HG03442 (cell line): ENCODE measurements around the gene ENPP1.
"Not testable (repeated sequence)": the region's sequence is repeated elsewhere in the genome, so short reads cannot be mapped to it uniquely, and the experiment has no call there.

Experiments used
- ATAC-seq: cut with Tn5 transposase; IDR thresholded peaks from one replicate; pipeline ENCODE4 v1.9.1; 2021; ENCODE audit warnings: mild to moderate bottlenecking, moderate library complexity; ENCODE audit not compliant: unreplicated experiment

ENPP1 gene

DNA sequence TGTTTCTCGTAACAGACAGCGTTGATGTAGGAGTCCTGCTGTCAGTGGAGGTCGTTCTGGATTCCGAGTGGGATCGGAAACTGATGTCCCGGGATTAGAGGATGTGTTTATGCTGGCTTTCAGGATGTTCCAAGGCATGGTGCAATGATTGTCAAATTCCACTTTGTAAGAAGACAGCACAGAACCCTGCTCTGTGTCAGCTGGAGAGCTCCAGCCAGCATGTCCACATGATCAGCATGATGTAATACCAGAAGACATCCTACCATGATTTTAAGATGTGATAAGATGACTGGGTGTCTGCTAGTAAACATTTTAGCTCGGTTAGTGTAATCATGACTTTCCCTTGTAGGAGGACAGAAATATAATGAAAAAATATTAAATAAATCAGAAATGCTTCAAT lies 20.3 kb downstream of the ENPP1 start:
- no peak for ATAC-seq

DNA sequence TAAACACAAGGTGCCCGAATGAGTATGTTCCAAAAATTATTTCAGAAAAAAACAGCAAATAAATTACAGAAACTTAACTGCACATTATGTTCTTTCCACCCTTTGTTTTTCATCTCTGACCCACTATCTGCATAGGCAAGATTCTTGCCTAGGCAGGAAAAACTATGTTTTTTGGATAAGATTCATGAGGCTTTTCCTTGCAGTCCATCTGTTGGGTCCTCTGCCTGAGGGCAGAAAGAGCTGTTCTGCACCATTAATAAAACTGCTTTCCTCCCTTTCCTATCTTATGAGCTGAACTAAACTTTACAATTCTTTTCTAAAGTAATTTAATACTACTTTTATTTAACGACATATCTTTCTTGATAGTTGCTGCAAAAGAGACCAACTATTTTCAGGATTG lies 21.1 kb downstream of the ENPP1 start:
- ATAC-seq: no peak

DNA sequence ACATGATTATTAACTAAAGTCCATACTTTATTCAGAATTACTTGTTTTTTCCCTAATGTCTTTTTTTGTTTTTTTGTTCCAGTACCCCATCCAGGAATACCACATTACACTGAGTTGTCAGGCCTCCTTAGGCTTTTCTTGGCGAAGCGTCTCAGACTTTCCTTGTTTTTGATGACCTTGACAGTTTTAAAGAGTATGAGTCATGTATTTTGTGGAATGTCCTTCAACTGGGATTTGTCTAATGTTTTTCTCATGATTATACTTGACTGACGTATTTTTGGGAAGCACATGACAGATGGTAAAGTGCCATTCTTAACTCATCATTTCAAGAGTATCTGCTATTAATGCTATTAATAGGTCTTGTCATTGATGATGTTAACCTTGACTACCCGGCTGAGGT lies 23.6 kb downstream of the ENPP1 start:
- no peak for ATAC-seq

DNA sequence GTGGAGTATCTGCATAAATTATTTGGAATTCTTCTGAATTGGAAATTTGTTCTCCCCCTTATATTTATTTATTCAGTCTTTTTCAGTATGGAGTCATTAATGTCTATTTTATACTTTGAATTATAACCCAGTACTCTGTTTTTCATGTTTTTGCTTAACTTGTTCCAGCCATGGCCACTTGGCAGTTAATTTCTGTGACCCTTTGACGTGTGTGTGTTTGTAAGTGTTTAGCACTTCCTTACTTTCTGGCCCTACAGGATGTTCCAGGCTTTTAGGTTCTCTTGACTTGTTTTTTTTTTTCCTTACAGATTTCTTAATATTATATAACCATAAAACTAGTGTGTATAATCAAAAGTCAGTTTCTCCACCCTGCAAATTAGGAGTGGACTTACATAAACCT lies 24.1 kb downstream of the ENPP1 start:
- ATAC-seq: no peak

DNA sequence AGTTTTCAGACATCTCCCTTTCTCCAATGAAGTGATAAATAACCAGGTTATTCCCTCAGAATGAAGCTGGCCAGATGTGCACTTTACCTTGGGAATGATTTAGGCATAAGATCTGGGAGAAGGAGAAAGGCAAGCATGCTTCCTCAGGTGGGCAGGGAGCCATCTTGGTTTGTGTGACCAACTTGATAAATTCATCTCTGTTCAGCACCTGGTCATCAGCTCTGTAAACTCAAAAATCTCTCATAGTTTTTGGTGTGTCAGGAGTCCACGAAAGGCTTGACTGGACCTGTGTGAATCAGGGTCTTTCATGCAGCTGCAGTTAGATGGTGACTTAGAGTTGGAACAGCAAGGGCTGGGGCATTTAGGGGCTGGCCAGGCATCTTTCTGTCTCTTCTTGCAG lies 24.5 kb downstream of the ENPP1 start:
- ATAC-seq: no peak

DNA sequence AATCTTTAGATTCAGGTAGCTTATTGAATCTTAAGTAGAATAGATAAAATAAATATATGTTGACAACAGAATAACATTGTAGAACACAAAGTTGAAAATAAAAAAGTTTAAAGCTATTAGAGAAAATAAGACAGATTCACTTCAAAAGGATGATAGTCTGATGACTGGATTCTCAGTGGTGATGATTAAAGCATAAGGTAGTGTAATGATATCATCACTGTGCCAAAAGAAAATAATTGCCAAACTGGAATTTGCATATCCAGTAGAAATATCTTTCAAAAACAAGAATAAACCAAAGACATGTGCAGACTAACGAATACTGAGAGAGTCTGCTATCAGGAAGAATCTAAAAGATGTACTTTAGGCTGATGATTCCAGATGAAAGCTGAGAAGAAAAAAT lies 30.2 kb downstream of the ENPP1 start:
- ATAC-seq: no peak

DNA sequence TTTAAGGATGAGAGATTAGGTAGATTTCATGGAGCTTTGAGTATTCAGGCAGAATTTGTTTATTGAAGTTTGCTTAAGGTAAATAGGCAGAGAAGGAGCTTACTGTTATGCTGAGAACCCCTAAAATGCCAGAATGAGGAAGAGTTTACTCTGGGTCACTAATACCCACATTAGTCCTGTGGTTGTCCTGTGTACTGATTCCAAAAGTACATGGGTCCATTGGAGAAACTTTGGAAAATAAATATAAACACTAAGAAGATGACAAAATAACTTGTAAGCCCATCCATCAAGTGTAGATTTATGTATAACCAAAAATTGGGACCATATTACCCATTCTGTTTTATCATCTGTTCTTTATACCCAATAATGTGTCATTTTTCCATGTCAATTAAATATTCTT lies 31.6 kb downstream of the ENPP1 start:
- ATAC-seq: no peak

DNA sequence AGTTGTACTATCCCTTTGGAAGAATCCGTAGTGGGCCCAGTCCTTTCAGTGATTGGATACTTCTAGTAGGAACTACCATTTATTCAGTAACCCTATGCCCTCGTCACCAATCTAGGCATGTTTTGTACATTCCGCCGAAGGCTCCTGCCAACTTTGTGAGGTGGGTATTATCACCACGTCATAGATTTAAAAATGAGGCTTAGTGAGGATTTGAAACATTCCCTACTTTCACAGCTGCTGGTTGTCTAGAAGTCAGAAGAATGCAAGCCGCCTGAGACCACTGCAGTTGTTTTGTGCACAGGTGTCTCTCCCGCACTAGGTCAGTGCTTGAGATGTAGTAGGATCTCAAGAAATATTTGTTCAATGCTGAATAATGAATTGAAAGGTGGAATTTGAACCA lies 32.6 kb downstream of the ENPP1 start:
- no peak for ATAC-seq

DNA sequence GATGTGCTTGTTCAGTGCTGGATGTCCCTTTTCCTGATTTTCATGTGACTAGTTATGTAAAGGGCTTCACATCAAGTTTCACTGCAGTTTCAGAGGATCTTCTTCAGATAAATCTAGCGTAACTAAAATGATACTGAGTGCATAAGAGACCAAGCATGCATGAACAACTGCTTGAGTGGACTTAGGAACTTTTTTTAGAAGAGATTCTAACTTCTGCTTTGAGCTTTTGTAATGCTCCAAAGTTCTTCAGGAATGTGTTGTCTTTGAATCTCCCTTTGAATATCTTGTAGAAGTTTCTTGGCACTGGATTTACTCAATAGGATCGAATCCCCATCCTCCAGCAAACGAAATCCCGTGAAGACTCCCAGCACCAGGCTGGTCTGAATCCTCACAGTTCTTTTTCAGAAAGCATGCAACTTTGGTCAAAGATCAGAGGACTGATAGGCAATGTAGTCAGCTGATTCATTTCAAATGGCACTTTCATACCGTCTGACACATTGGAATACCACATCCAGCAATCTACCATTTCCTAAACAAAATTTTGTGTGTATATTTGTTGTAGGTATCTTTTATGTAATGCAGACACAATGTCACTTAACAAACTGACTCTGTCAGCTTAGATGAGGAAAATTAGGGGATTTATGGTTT lies 33.2 kb downstream of the ENPP1 start:
- ATAC-seq: no peak

DNA sequence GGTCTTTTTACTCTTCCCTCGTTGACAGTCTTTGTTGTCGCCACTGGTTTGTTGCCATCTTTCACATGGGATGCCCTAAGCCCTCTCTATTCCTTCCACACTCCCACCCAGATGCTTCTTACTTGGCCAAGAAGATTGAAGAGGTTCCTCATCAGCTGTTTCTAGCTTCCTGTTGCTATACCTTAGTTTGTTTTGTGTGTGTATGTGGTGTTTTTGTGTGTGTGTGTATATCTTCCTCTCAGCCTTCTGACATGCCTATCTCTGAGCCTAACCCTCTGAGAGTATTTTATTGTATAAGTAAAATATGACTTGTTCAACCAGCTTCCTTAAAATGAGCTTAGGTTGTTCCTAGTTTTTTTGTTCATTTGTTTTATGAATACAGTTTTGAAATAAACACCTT lies 35.9 kb downstream of the ENPP1 start:
- no peak for ATAC-seq

DNA sequence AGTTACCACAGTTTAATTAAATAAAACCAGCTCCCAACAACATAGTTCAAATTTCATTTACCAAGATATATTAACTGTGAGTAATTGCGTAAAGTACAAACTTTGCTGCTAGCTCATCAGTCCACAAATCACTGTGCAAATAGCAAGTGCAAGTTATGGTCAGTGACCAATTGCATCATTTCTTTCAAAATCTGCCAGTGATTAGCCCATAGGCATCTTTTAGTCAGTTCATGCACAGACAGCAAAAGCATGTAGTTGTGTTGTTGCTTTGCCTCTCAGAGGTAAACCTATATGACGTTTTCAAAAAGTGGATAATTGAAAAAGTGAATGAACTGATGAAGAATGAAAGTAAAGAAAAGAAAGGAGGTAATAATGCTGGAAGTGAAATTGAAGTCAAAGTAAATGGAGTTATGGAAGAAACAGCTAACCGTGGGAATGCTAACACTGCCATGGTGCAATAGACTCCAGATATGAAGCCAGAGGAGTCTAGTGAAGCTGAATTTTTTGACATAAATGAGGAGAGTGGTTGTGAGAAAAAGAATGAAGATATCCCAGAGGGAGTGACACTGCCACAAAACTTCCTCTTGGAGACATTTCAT lies 36.5 kb downstream of the ENPP1 start:
- no peak for ATAC-seq

DNA sequence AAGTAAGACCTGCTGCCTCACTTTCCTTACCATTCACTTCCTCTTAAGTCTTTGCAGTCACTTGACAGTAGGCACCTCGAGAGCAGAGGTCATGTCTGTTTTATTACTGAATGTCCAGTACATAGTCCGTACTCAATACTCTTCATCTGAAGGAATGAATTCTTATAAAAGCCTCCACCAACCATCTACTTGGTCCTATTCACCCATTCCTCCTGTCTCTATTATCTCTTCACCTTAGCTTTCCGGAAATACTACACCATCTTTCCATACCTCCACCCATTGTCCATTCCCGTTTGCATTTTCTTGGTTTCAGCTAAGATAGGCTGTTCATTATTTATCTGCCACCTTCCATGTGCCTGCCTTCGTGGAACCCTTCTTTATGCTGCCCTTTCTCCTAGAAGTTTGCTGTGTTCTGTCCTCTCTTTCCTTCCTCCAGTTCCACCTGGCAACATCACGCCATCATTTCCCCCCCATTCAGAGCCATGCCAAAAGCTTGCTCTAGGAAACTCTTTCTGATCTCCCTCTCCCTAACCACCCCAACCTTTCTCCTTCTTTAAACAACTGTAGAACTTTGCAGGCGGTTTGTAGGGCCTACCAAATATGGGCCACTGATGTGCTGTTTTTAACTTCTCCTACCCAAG lies 38.3 kb downstream of the ENPP1 start:
- no peak for ATAC-seq

DNA sequence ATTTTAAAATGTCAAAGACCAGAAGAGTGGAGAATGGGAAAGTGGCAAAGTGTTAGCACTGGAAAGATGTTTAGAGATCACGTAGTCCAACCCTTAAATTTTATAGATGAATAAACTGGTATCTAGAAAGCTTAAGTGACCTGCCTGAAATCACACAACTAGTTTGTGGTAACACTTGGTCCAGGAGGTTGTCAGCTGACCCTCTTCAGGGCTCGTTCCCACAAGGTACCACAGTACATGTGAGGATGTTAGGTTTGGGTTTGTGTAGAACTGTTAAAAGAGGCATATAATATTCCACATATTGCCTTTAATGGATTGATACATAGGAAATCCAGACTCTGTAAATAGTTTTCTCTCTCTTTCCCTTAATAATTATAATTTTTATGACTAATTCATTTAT lies 39.1 kb downstream of the ENPP1 start:
- no peak for ATAC-seq

DNA sequence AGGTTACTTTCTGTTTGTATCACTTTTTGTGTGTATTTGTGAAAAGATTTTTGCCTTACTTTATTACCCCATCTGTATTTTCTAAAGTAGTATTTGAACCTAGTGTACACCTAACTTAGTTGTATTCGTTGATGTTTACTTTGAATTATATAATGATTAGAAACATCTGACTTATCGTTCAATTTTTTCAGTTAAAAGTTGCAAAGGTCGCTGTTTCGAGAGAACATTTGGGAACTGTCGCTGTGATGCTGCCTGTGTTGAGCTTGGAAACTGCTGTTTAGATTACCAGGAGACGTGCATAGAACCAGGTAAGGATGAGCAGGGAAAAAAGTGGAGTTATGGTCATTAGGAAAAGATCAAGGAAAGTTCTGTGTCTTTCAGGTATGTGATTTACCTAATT lies 42.0 kb downstream of the ENPP1 start:
- no peak for ATAC-seq

DNA sequence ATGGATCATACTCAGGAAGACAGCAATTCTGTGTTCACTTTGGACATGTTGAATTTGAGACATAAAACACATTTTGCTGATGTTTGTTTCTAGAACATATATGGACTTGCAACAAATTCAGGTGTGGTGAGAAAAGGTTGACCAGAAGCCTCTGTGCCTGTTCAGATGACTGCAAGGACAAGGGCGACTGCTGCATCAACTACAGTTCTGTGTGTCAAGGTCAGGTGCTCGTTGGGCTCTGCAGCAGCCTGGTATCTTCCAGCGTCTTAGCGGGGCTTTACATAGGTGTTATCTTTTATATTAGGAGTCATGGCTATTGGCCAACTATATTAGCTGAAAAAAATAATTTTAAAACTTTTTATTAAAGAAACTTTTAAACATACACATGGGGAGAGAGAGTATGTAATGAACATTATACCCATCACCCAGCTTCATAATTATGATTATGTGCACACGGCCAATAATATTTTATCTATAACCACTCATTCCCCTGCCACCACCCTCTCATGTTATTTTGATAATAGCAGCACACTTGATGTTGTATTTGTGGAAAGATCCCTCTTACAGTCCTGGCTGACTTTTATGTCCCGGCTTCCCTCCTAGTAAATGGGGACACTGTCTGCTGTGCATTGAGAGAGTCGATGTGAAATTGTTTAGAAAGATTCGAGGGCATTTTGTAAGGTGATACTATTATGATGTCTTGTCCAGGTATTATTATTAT lies 43.4 kb downstream of the ENPP1 start:
- no peak for ATAC-seq

DNA sequence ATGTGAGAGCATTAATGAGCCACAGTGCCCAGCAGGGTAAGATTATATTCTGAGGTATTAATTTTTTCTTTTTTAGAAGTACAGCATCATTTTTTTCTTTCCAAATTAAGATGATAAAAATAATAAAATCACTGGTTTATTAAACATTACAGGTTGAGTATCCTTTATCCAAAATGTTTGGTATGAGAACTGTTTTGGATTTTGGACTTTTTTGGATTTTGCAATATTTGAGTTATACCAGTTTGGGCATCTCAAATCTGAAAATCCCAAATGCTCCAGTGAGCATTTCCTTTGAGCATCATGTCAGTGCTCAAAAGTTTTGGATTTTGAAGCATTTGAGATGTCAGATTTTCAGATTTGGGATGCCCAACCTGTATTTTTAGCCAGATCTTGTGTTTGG lies 44.4 kb downstream of the ENPP1 start:
- ATAC-seq: no peak

DNA sequence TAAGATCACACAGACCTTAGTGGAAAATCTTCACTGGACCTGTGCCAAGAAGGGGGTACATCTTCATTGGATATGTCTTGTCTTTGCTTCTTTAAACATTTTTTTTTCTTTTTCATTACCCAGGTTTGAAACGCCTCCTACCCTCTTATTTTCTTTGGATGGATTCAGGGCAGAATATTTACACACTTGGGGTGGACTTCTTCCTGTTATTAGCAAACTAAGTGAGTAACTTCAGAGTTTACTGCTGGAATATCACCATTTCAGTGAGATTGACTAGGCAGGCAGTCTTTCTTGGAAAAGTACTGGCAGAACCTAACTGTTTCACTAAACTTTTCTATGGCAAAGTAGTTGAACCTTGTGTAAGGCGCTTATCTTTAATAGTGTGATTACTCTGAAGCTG lies 47.0 kb downstream of the ENPP1 start:
- no peak for ATAC-seq

DNA sequence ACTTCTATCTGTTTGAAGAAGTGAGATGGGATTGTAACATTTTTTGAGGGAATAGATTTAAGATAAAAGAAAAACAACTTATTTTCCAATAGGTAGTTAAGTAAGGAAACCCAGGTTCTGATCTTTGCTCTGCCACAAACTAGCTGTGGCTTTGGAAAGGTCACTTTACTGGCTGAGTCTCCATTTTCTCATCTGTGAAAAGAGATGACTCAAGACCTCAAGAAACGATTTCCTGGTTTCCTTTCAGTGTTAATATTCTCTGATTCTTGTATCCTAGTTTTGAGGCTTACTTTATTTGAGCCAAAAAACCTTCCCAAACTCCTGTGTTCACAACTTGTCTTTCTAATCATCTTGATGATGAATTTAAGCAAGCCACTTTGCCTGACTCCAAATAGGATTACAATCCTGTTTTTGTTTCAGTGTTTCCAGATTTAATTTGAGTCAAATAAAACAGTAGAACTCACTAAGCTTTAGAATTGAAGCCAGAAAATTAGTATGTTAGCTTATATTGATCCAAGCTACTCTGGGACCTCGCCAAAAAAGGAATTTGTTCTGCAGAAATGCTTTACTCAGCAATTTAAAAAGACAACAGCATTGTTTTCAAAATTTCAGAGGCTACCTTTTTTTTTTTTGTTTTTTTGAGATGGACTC lies 51.1 kb downstream of the ENPP1 start:
- no peak for ATAC-seq

DNA sequence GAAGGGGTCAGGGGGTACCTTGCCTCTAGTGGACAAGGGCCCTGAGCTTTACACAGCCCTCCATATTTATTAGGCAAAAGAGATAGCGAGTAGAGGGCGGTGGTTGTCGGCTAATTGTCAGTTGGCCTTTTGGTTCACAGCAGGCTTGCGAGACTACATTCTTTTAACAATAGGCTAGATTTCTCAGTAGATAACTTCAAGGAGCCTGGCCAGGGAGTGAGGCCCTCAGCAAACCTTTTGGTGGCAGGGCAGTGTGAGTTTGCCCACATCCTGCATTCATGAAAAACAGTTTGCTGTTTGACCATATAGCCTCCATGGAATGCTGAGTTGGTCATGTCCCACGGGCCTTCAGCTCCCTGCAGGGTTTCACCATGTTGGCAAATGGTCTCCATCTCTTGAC lies 51.8 kb downstream of the ENPP1 start:
- ATAC-seq: not testable (repeated sequence)

DNA sequence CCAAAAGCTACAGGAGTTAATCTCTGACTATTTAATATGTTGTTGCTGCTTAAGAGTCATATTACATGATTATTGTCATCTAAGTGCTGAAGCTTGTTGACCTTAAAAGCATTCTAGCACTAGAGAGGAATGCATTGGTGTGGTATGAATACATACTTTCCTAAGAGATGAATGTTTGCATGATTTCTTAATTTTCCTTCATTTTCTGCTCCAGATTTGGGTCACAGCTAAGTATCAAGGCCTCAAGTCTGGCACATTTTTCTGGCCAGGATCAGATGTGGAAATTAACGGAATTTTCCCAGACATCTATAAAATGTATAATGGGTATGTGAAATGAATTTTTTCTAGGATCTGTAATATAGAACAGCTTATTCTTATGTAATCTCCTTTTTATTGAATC lies 53.6 kb downstream of the ENPP1 start:
- no peak for ATAC-seq

DNA sequence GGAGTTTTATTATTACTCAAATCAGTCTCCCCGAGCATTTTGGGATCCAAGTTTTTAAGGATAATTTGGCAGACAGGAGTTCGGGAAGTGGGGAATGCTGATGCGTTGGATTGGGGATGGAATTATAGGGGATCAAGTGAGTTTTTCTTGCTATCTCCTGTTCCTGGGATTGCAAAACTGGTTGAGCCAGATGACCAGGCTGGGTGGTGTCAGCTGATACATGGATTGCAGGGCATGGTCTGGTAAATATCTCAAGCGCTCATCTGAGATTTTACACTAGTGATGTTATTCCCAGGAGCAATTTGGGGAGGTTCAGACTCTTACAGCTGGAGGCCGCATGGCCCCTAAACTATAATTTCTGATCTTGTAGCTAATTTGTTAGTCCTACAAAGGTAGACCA lies 54.7 kb downstream of the ENPP1 start:
- no peak for ATAC-seq

DNA sequence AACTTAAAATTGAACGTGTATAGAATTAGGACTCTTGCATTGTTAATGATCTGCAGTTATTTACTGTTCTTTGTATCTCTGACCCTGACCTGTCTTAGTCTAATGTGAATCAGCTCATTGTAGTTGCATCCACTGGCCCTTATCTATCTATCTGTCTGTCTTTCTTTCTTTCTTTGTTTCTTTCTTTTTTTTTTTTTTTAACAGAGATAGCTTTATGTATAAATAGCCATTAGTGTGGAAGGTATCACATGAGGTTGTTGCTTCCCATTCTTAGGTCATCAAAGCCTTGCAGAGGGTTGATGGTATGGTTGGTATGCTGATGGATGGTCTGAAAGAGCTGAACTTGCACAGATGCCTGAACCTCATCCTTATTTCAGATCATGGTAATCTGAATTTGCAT lies 59.9 kb downstream of the ENPP1 start:
- no peak for ATAC-seq
